GM18519 (cell line): ENCODE results near the gene ZNF662.
A peak's percentile ranks its signal among the peaks of the same experiment; 100 is the strongest.
"Not testable (repeated sequence)": the region's sequence is repeated elsewhere in the genome, so short reads cannot be mapped to it uniquely, and the experiment has no call there.

Experiments used
- ATAC-seq: cut with Tn5 transposase; IDR thresholded peaks from one replicate; pipeline ENCODE4 v1.9.1; 2021; ENCODE audit warnings: mild to moderate bottlenecking, moderate library complexity; ENCODE audit not compliant: unreplicated experiment, low FRiP score

Gene ZNF662

DNA sequence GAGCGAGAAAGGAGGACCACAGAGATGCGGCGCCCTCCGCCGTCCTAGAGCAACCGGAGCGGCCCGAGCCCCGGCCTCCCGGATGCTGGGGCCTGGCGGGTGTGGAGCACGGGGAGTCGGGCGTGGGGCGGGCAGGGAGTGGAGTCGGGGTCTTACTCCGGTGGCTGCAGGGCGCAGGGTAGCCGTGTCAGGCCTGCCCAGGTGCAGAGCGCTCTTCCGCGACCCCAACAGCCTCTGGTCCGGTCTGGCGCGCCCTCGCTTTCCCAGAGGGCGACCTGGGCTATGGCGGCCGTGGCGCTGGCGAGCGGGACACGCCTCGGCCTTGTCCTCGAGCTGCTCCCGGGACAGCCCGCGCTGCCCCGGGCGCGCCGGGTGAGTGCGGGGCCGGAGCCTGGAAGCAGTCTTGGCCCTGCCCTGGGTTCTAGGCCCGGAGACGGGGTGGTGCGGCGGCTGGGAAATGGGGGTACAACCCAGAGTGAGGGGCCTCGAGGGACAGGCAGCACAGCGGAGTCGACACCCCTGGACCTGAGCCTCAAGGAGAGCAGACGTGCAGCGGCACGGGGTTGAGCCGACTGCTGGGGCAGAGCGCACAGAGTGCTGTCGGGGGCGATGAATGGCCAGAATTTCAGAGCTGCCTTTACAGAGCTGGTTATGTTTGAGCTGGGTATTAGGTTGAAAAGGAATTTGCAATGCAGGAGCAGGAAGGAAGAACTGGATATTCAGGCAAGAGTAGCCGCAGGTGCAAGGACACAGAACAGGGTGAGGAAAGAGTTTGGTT lies at the start of gene ZNF662:
ZNF662 (plus strand) TSS at position 73 of the 778 bp plus-strand sequence. CDS start 1,973 bp downstream, outside the sequence.
- no peak for ATAC-seq

GRCh38 chr3:42856544-42856943 lies 49.4 kb upstream of the ZNF662 start:
- no peak for ATAC-seq

GRCh38 chr3:42864321-42864950 lies 41.5 kb upstream of the ZNF662 start:
- ATAC-seq = no peak

DNA sequence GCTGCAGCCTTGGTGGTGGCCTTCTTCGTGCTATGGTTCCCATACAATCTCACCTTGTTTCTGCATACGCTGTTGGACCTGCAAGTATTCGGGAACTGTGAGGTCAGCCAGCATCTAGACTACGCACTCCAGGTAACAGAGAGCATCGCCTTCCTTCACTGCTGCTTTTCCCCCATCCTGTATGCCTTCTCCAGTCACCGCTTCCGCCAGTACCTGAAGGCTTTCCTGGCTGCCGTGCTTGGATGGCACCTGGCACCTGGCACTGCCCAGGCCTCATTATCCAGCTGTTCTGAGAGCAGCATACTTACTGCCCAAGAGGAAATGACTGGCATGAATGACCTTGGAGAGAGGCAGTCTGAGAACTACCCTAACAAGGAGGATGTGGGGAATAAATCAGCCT lies 40.7 kb upstream of the ZNF662 start:
- no peak for ATAC-seq

DNA sequence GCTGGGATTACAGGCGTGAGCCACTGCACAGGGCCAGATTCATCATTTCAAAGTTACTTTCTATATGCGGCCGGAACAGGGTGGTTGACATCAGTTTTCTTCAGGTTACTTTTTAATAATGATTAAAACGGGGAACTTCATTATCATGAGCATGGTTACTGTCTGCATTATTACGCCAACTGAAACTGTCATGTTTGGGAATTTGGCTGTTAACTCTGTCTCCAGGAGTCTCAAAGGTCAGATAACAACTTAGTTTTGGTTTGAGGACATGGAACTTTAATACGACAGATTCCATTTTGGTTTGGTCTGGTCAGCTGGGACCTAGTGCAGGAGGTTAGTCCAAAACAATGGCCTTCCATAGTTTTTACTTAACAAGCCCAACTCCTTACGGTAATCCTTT lies 38.8 kb upstream of the ZNF662 start:
- no peak for ATAC-seq

GRCh38 chr3:42868841-42869240 lies 37.1 kb upstream of the ZNF662 start:
- ATAC-seq = no peak

- no peak for ATAC-seq
Observed at GRCh38 chr3:42871592-42872196, 34.2 kb upstream of the ZNF662 start.

DNA sequence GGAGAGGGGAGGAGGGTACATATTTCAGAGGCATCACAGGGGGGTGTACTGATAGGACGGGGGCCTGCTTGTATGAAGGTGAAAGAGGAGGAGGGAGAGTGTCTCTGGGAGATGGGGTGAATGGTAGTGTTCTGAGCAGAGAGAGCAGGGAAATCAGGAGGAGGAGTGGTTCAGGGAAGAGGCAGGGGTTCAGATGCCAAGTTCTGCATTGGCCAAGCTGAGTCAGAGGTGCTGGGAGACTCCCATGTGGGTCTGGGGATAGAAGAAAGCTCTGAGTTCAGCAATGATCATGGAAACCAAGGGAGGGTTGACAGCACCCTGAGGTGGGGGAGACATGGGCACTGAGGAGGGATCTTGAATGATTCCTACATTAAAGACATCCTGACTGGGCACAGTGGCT lies 33.2 kb upstream of the ZNF662 start:
- no peak for ATAC-seq

DNA sequence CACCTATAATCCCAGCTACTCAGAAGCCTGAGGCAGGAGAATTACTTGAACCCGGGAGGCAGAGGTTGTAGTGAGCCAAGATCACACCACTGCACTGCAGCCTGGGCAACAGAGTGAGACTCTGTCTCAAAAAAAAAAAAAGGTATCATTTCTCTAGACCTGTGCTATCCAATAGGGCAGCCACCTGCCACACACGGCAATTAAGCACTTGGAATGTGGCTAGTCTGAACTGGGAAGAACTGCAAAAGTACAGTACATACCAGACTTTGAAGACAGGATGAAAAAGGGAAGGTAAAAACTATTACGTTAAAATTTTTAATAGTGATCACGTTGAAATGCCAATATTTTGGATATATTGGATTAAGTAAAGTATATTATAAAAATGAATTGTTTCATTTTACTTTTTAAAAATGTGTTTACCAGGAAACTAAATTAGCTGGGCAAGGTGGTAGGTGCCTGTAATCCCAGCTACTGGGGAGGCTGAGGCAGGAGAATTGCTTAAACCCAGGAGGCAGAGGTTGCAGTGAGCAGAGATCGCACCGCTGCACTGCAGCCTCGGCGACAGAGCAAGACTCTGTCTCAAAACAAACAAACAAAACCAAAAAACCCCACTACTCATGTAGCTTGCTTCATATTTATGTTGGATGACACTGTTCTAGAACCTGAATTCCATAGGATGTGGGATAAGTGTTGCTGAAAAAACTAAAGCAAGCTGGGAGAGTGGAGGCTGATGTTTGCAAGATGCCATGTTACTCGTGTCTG lies 32.5 kb upstream of the ZNF662 start:
- ATAC-seq = no peak

- no peak for ATAC-seq
Observed at GRCh38 chr3:42874749-42875148, 31.2 kb upstream of the ZNF662 start.

GRCh38 chr3:42875325-42876151 lies 30.4 kb upstream of the ZNF662 start, which contains the start of gene CYP8B1:
CYP8B1 (minus strand) TSS chr3:42875879; CDS start chr3:42875816, 63 bp downstream.
- no peak for ATAC-seq

DNA sequence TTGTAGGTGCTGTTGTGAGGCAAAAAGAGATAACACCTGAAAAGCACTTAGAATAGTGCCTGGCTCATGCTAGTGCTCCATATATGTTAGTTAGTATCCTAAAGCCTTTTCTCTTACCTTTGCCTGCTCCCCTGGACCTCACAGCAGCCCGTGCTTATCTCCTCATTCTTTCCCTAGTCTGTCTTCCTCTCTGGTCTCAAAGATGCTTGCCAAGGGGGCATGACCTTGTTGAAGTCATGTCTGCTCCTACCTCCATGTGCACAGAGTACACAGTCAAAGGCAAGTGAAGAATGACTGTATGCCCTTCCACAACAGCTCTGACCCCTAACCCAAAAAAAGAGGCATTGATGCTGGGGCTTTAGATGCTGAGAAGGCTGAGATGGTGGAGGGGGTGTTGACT lies 29.5 kb upstream of the ZNF662 start:
- no peak for ATAC-seq

DNA sequence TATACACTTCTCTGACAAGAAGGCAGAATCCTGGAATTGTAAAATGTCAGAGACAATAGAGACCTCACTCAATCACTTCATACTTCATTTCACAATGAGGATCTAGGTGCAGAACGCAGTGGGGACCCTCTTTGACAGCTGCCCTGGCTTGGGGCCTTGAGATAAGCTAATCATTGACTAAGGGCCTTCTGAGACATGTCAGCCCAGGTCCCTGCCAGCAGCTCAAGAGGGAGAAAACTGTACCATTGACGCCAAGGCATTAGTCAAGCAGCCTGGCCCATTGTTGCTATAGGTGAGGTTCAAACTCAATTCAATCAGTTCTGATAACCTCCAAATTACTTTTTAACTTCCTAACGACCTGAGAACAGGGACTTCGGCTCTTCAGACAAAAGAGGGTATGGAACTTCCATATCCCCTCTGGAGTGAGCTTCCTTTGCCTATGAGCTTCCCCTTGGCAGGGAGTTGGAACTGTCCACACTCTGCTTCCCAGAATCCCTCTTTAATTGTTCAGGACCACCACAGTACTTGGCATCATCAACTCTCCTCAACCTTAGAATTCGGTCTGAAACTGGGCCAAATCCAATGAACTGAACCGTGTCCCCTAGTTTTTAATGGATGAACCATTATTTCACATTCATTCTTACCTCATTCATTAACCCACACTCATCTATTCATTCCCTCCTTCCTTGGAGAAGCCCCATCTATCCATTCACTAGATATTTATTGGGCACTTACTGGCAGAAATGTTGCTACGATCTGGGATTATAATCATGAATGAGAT lies 28.8 kb upstream of the ZNF662 start:
- ATAC-seq = no peak

- no peak for ATAC-seq
Observed at GRCh38 chr3:42877881-42878280, 28.1 kb upstream of the ZNF662 start.

GRCh38 chr3:42880183-42880582 lies 25.8 kb upstream of the ZNF662 start:
- no peak for ATAC-seq

GRCh38 chr3:42880601-42881451 lies 25.1 kb upstream of the ZNF662 start:
- ATAC-seq = peak; percentile 96

GRCh38 chr3:42883251-42883930 lies 22.6 kb upstream of the ZNF662 start:
- ATAC-seq = not testable (repeated sequence)

DNA sequence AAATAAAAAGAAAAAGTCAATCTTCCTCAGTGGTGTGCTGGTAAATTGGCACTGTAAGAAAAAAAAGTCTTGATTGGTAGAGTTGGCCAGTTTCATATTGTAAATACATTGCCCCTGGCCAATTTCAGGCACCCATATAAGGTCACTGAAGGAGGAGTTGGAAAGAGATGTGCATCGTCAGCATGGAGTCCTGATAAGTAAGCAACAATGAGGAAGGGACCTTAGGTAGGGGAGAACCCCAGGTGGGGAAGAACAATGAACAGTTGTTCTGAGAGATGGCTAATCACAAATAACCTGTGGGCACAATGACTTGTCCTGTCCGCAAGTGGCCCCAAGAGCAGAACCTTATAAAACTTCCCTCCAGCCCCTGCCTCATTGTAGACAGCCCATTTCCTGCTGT lies 21.6 kb upstream of the ZNF662 start:
- ATAC-seq = no peak
